ENCODE data around the gene MRPL49. TPM values are rescaled to one million over a fixed set of nuclear protein-coding genes. Genes with fewer than 3 reads are reported as not detected.

The MRPL49 gene
- total and polyA plus RNA-seq, 2 of the 13 experiments (the other 11 are each of a cell fraction or from before 2014, with no cell fraction given), result 39.2 to 53.3 TPM

DNA sequence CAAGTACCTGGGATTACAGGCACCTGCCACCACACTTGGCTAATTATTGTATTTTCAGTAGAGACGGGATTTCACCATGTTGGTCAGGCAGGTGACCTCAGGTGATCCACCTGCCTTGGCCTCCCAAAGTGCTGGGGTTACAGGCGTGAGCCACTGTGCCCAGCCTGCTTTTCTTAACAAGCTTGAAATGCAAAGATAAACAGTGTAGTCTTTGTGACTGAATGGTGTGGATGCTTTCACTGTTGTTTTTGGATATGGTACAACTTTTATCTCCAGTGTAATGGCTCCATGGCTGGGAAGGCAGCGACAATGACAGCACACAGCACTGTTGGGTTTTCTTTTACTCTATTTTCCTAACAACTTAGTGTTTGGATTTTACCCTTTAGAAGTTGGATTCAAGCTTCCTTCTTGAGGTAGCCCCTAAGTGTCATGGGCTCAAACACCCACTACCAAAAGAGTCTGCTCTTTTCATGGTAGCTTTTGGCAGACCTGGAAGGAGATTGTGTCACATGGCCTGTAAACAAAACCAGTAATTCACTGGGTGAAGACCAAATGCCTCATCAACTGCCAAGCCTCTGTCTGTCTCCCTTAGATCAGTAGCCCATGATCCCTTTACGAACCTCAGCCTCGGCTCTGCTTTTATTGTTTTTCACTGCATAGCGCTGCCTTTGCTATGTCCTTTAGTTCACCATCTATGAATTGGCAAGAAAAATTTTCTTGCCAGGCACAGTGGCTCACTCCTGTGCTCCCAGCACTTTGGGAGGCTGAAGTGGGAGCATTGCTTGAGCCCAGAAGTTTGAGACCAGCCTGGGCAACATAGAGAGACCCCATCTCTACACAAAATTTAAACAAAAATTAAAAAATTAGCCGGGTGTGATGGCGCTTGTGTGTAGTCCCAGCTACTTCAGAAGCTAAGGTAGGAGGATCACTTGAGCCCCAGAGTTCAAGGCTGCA, 19.7 kb upstream of the MRPL49 start:
- H3K4me3 ChIP-seq (replicated peaks in 1 of 3; ENCODE audit: insufficient read depth in 1 of 3, low read depth in 2 of 3, low read length in 3 of 3), result no peak overlapping the region
- CTCF ChIA-PET (ENCODE audit: low intra/inter-chr PET ratio, low total read pairs), result no interaction called here
- no peak for TF ChIP-seq FOXP1 (IDR thresholded peaks at IDR 0.05)
- no peak for TF ChIP-seq FOXP1 (CRISPR knock-in tag; IDR thresholded peaks at IDR 0.05)
- TF ChIP-seq, protein P1, sequence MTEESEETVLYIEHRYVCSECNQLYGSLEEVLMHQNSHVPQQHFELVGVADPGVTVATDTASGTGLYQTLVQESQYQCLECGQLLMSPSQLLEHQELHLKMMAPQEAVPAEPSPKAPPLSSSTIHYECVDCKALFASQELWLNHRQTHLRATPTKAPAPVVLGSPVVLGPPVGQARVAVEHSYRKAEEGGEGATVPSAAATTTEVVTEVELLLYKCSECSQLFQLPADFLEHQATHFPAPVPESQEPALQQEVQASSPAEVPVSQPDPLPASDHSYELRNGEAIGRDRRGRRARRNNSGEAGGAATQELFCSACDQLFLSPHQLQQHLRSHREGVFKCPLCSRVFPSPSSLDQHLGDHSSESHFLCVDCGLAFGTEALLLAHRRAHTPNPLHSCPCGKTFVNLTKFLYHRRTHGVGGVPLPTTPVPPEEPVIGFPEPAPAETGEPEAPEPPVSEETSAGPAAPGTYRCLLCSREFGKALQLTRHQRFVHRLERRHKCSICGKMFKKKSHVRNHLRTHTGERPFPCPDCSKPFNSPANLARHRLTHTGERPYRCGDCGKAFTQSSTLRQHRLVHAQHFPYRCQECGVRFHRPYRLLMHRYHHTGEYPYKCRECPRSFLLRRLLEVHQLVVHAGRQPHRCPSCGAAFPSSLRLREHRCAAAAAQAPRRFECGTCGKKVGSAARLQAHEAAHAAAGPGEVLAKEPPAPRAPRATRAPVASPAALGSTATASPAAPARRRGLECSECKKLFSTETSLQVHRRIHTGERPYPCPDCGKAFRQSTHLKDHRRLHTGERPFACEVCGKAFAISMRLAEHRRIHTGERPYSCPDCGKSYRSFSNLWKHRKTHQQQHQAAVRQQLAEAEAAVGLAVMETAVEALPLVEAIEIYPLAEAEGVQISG (CRISPR knock-in tag; IDR thresholded peaks at IDR 0.05), result no peak
- no peak for TF ChIP-seq STAG1 (CRISPR knock-in tag; IDR thresholded peaks at IDR 0.05)
- TF ChIP-seq, protein P2, sequence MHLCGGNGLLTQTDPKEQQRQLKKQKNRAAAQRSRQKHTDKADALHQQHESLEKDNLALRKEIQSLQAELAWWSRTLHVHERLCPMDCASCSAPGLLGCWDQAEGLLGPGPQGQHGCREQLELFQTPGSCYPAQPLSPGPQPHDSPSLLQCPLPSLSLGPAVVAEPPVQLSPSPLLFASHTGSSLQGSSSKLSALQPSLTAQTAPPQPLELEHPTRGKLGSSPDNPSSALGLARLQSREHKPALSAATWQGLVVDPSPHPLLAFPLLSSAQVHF (CRISPR knock-in tag; IDR thresholded peaks at IDR 0.05), result no peak

More for the DNA sequence above, 19.7 kb upstream of the MRPL49 start:
- Histone ChIP-seq H4K20me1 (ENCODE audit: insufficient read depth, low read length) (no peaks in the 10 kb centered on the region), H3K9me3 (ENCODE audit: low read length) (no peaks in the 10 kb centered on the region), H3K4me1 (ENCODE audit: insufficient read depth, low read length) (peaks cover 6% of the 10 kb centered on the region), H3K27ac (ENCODE audit: extremely low read length, insufficient read depth, low read length) (no peak overlapping the region), H3K27me3 (ENCODE audit: control insufficient read depth in 1 of 2, insufficient read depth in 2 of 2, low read length in 2 of 2) (no peaks in the 10 kb centered on the region), H2AFZ (ENCODE audit: low read length) (no peak overlapping the region), H3K4me2 (ENCODE audit: low read depth, low read length) (no peak overlapping the region), H3K79me2 (ENCODE audit: insufficient read depth, low read length) (no peaks in the 10 kb centered on the region), H3K9ac (ENCODE audit: insufficient read depth, low read depth, low read length) (no peak overlapping the region), H3K36me3 (replicated peaks in 1 of 2; ENCODE audit: control insufficient read depth in 1 of 2, insufficient read depth in 2 of 2, low read length in 2 of 2) (peaks cover 3 to 18% of the 10 kb centered on the region in 2 experiments; a peak in 3 of 5 replicates)
- POLR2A ChIA-PET, result interaction anchor here (1.2 kb wide), 2 partner anchors 9 to 10 kb away, joined by 3 to 5 read pairs; partner anchors contain the start of gene TM7SF2
- BruUV-seq (replicated peaks), result no TSS peak
- WGBS (ENCODE audit: low lambda C conversion rate), result 95% methylated on average over 8 of the region's 8 CpGs
- no peak for FAIRE-seq
- intact Hi-C loops (cut with micrococcal nuclease; ENCODE audit: unreplicated experiment), result no loop called here
- no peak for DNase-seq (ENCODE audit: low spot score)
- in situ Hi-C loops (cut with HindIII; ENCODE audit: extremely low pct_ligation_motif_present, low pct_unique_long_range_greater_than_20kb), result no loop called here
- ATAC-seq, result no peak

Measured in HepG2 (cell line).